CD4-positive, CD25-positive, alpha-beta regulatory T cell (primary cell): ENCODE results near the gene BPHL. TPM values are rescaled to one million over a fixed set of nuclear protein-coding genes. Genes with fewer than 3 reads are reported as not detected.
A peak's percentile ranks its signal among the peaks of the same experiment; 100 is the strongest.

Source experiments
- ATAC-seq, 2 donors: fragments of 150-1000 bp; cut with Tn5 transposase; one replicate each; pipeline ENCODE4 v1.10.0; 2021; ENCODE audit warnings: low read depth in 2 of 2, moderate number of reproducible peaks in 2 of 2, moderate library complexity in 1 of 2
- DNase-seq, 3 donors: peaks; one replicate each; pipeline versions ENCODE4 v3.0.0 to v3.0.0-alpha.2; 2012 to 2022; ENCODE audit warnings: mixed read lengths in 1 of 3
- H3K27ac ChIP-seq: one replicate; pipeline ENCODE4 v1.7.0; 2013; ENCODE audit warnings: mild to moderate bottlenecking, low read length; ENCODE audit not compliant: insufficient read depth, poor library complexity, severe bottlenecking
- H3K27me3 ChIP-seq: one replicate; pipeline ENCODE4 v1.7.0; 2013; ENCODE audit warnings: low read length; ENCODE audit not compliant: control insufficient read depth, insufficient read depth
- H3K36me3 ChIP-seq: one replicate; pipeline ENCODE4 v1.7.0; 2013; ENCODE audit warnings: mild to moderate bottlenecking, low read length, moderate library complexity; ENCODE audit not compliant: control insufficient read depth, insufficient read depth
- H3K4me1 ChIP-seq: 2 replicates; pipeline ENCODE4 v1.7.0; 2013; ENCODE audit warnings: mild to moderate bottlenecking, low read length; ENCODE audit not compliant: insufficient read depth, control insufficient read depth, poor library complexity, severe bottlenecking
- H3K4me3 ChIP-seq: one replicate; pipeline ENCODE4 v1.7.0; 2013; ENCODE audit warnings: low read depth, mild to moderate bottlenecking, low read length, moderate library complexity
- H3K9me3 ChIP-seq, 2 experiments: 1 replicate in 1 of 2; 2 replicates in 1 of 2; pipeline ENCODE4 v1.7.0; 2013; ENCODE audit warnings: low read length in 2 of 2, mild to moderate bottlenecking in 1 of 2, moderate library complexity in 1 of 2; ENCODE audit not compliant: control insufficient read depth in 2 of 2
- H3K27ac Mint-ChIP-seq, 3 donors: one replicate each; pipeline ENCODE4 v1.8.0; 2020 to 2022; ENCODE audit warnings: mild to moderate bottlenecking in 3 of 3, mixed read lengths in 3 of 3, moderate library complexity in 2 of 3
- H3K27me3 Mint-ChIP-seq: one replicate; pipeline ENCODE4 v1.8.0; 2022; ENCODE audit warnings: mild to moderate bottlenecking, mixed read lengths
- H3K36me3 Mint-ChIP-seq: one replicate; pipeline ENCODE4 v1.8.0; 2020; ENCODE audit warnings: mixed read lengths
- H3K4me1 Mint-ChIP-seq, 4 donors: one replicate each; pipeline ENCODE4 v1.8.0; 2020 to 2022; ENCODE audit warnings: mixed read lengths in 4 of 4, mild to moderate bottlenecking in 1 of 4
- H3K4me3 Mint-ChIP-seq, 4 donors: one replicate each; pipeline ENCODE4 v1.8.0; 2020 to 2022; ENCODE audit warnings: mild to moderate bottlenecking in 4 of 4, mixed read lengths in 4 of 4, moderate library complexity in 3 of 4
- H3K9me3 Mint-ChIP-seq, 7 donors: one replicate each; pipeline ENCODE4 v1.8.0; 2020 to 2022; ENCODE audit warnings: mixed read lengths in 7 of 7, mild to moderate bottlenecking in 3 of 7, moderate library complexity in 2 of 7
- polyA plus RNA-seq, 4 donors: library from polyadenylated mRNA; unstranded; fragments of 300-500 nt; fragmentation: Illumina TruSeq; gene quantifications; one replicate each; pipeline ENCODE4 v1.2.3, GENCODE V29; 2021
- total RNA-seq: library from RNA; stranded (reverse); gene quantifications from one replicate; pipeline ENCODE4 v1.2.3, GENCODE V29; 2022

Gene BPHL
- total and polyA plus RNA-seq, 5 donors from 2014 or later = 5.8 to 13.9 (median 7.2) TPM

- Mint-ChIP-seq H3K27ac (no peak overlapping the region), H3K4me3 (no peak overlapping the region), H3K4me1 (peaks cover 16 to 32% (median 24%) of the 10 kb centered on the region in 4 donors), H3K36me3 (peaks cover 67% of the 10 kb centered on the region), H3K27me3 (no peaks in the 10 kb centered on the region), H3K9me3 (no peaks in the 10 kb centered on the region)
- no peak for ATAC-seq
- Histone ChIP-seq H3K27me3 (no peaks in the 10 kb centered on the region), H3K36me3 (peaks cover 78% of the 10 kb centered on the region), H3K4me3 (no peak overlapping the region), H3K27ac (no peak overlapping the region), H3K9me3 (no peaks in the 10 kb centered on the region), H3K4me1 (peaks cover 17% of the 10 kb centered on the region)
- no peak for DNase-seq
Measured at GRCh38 chr6:3079682-3080081, 38.8 kb upstream of the BPHL start.

GRCh38 chr6:3081960-3082359 is 36.6 kb upstream of the BPHL start:
- no peak for ATAC-seq
- Mint-ChIP-seq H3K36me3 (peaks cover 79% of the 10 kb centered on the region), H3K4me3 (no peak overlapping the region), H3K9me3 (no peaks in the 10 kb centered on the region), H3K27me3 (no peaks in the 10 kb centered on the region), H3K27ac (no peak overlapping the region), H3K4me1 (peaks cover 9 to 14% (median 12%) of the 10 kb centered on the region in 4 donors)
- H3K9me3 ChIP-seq = no peaks in the 10 kb centered on the region
- no peak for DNase-seq
- no peak overlapping the region for H3K27ac ChIP-seq
- no peak overlapping the region for H3K4me3 ChIP-seq
- H3K27me3 ChIP-seq = no peaks in the 10 kb centered on the region
- peaks cover 97% of the 10 kb centered on the region for H3K36me3 ChIP-seq
- no peaks in the 10 kb centered on the region for H3K4me1 ChIP-seq

DNA sequence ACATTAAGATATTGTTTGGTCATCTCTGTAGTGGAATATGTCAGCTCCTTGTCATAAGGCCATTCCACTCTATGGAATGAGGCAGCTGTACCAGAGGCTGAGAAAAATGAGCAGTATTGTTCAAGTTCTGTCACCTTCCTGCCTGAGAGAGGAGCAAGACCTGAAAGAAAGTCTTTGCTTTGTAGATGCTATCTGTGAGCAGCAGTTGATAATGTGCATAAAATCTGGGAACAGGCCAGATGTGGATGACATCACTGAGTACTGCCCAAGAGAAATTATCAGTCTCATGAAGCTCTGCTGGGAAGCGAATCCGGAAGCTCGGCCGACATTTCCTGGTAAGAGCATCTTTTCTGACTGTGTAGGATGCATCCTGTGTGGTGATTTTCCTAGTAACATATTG is 33.4 kb upstream of the BPHL start:
- H3K9me3 Mint-ChIP-seq = no peaks in the 10 kb centered on the region
- H3K4me3 ChIP-seq = no peak overlapping the region
- H3K27ac Mint-ChIP-seq = no peak overlapping the region
- peaks cover 91% of the 10 kb centered on the region for H3K36me3 ChIP-seq
- H3K27me3 Mint-ChIP-seq = no peaks in the 10 kb centered on the region
- no peaks in the 10 kb centered on the region for H3K27me3 ChIP-seq
- DNase-seq (no peak), ATAC-seq (no peak)
- no peak overlapping the region for H3K27ac ChIP-seq
- no peaks in the 10 kb centered on the region for H3K4me1 ChIP-seq
- H3K36me3 Mint-ChIP-seq = peaks cover 73% of the 10 kb centered on the region
- H3K4me1 Mint-ChIP-seq = peaks cover 5 to 14% (median 8%) of the 10 kb centered on the region in 4 donors
- H3K9me3 ChIP-seq = no peaks in the 10 kb centered on the region
- H3K4me3 Mint-ChIP-seq = no peak overlapping the region

DNA sequence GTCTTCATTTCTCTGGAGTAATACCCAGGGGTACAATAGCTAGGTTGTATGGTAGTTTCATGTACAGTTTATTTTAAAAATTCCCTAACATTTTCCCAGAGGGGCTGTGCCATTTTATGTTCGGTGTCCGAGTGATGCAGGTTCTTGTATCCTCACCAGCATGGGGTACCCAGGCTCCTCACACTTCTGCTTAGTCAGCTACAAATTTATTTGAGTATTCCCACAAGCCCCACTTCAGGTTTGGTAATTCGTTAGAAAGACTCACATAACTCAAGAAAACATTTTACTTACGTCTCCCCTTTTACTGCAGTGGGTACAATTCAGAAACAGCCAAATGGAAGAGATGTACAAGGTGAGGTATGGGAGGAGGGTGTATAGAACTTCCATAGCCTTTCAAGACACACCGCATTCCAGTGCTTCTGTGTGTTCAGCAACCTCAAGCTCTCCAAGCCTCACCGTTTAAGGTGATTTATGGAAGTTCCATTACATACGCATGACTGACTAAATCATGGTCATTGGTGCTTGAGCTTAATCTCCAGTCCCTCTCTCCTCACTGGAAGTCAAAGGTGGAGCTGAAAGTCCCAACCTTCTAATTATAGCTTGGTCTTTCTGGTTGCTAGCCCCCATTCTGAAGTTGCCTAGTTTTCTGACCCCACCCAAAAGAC is 32.1 kb upstream of the BPHL start:
- no peak for ATAC-seq
- Mint-ChIP-seq H3K27me3 (no peaks in the 10 kb centered on the region), H3K4me3 (no peak overlapping the region), H3K4me1 (peaks cover 5 to 14% (median 8%) of the 10 kb centered on the region in 4 donors), H3K27ac (peak overlapping the region in 1 of 3 donors; percentile 76), H3K9me3 (no peaks in the 10 kb centered on the region), H3K36me3 (peaks cover 67% of the 10 kb centered on the region)
- DNase-seq = no peak
- Histone ChIP-seq H3K9me3 (no peaks in the 10 kb centered on the region), H3K4me3 (no peak overlapping the region), H3K36me3 (peaks cover 83% of the 10 kb centered on the region), H3K27me3 (no peaks in the 10 kb centered on the region), H3K4me1 (no peaks in the 10 kb centered on the region), H3K27ac (no peak overlapping the region)

GRCh38 chr6:3088446-3088845 is 30.1 kb upstream of the BPHL start:
- H3K27me3 ChIP-seq = no peaks in the 10 kb centered on the region
- H3K4me3 ChIP-seq = no peak overlapping the region
- H3K36me3 Mint-ChIP-seq = peaks cover 55% of the 10 kb centered on the region
- H3K9me3 Mint-ChIP-seq = no peaks in the 10 kb centered on the region
- no peaks in the 10 kb centered on the region for H3K4me1 ChIP-seq
- peaks cover 65% of the 10 kb centered on the region for H3K36me3 ChIP-seq
- ATAC-seq (no peak), DNase-seq (no peak)
- no peaks in the 10 kb centered on the region for H3K9me3 ChIP-seq
- H3K27me3 Mint-ChIP-seq = no peaks in the 10 kb centered on the region
- no peak overlapping the region for H3K4me3 Mint-ChIP-seq
- H3K27ac Mint-ChIP-seq = no peak overlapping the region
- H3K27ac ChIP-seq = no peak overlapping the region
- H3K4me1 Mint-ChIP-seq = peaks cover 5 to 14% (median 7%) of the 10 kb centered on the region in 4 donors

DNA sequence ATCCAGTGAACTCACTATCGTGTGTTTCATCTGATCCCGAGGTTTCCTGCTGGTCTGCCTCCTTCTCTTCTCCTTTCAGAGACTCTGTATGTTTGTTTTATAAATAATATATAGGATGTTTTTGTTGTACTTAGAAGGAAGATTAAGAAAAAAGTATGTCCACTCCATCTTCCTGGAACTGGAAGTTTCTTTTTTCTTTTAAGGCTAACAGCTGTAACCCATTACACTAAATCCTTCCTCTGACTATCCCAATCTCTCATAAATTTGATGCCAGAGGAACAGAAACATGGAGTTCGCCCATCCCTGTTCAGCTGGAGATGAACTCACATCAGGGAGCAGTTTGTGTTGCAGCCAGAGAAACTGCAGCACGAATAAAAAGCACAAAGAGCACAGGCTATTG is 29.5 kb upstream of the BPHL start:
- no peaks in the 10 kb centered on the region for H3K9me3 Mint-ChIP-seq
- H3K27me3 Mint-ChIP-seq = no peaks in the 10 kb centered on the region
- no peak overlapping the region for H3K4me3 Mint-ChIP-seq
- peaks cover 3 to 11% (median 7%) of the 10 kb centered on the region in 4 donors for H3K4me1 Mint-ChIP-seq
- H3K9me3 ChIP-seq = no peaks in the 10 kb centered on the region
- H3K27ac Mint-ChIP-seq = peak overlapping the region in 1 of 3 donors; percentile 52
- H3K27ac ChIP-seq = no peak overlapping the region
- no peaks in the 10 kb centered on the region for H3K4me1 ChIP-seq
- no peak for DNase-seq
- no peaks in the 10 kb centered on the region for H3K27me3 ChIP-seq
- H3K4me3 ChIP-seq = no peak overlapping the region
- no peak for ATAC-seq
- peaks cover 60% of the 10 kb centered on the region for H3K36me3 ChIP-seq
- peaks cover 50% of the 10 kb centered on the region for H3K36me3 Mint-ChIP-seq

DNA sequence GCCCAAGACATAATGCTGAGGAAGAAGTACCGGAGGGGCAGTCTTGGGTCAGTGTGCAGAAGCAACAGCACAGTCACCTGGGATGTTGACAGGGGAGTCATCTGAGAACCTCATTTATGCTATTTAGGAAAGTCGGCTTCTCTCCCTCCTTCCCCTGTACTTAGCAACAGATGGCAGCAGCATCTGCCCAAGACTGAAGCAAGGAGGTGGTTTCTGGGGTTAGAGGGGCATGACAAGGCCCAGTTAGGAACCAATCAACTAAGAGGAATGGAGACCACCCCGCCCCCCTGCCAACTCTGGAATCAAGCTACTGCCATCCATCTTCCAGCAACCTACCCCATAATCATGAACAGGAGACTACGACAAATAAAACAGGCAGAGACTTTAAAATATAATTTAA is 28.5 kb upstream of the BPHL start:
- no peaks in the 10 kb centered on the region for H3K27me3 Mint-ChIP-seq
- no peaks in the 10 kb centered on the region for H3K9me3 Mint-ChIP-seq
- Histone ChIP-seq H3K9me3 (no peaks in the 10 kb centered on the region), H3K27ac (no peak overlapping the region), H3K27me3 (no peaks in the 10 kb centered on the region), H3K4me1 (no peaks in the 10 kb centered on the region), H3K4me3 (no peak overlapping the region), H3K36me3 (peaks cover 59% of the 10 kb centered on the region)
- peaks cover 1 to 13% (median 7%) of the 10 kb centered on the region in 4 donors for H3K4me1 Mint-ChIP-seq
- DNase-seq (no peak), ATAC-seq (no peak)
- peaks cover 41% of the 10 kb centered on the region for H3K36me3 Mint-ChIP-seq
- H3K4me3 Mint-ChIP-seq = no peak overlapping the region
- H3K27ac Mint-ChIP-seq = peak overlapping the region in 1 of 3 donors; percentile 76

DNA sequence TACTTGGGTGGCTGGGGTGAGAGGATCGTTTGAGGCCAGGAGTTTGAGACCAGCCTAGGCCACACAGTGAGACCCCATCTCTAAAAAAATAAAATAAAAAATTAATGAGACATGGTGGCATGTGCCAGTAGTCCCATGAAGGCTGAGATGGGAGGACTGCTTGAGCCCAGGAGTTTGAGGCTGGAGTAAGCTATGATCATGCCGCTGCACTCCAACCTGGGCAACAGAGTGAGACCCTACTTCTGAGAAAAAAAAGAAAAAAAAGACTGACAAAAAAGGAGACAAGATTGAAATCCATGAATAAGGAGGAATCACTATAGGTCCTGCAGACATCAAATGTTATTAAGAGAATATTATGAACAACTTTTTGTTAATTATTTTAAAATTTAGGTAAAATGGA is 23.7 kb upstream of the BPHL start:
- Mint-ChIP-seq H3K27ac (peak overlapping the region in 1 of 3 donors; percentile 93), H3K4me1 (peaks cover 0 to 5% (median 3%) of the 10 kb centered on the region in 4 donors), H3K36me3 (peaks cover 12% of the 10 kb centered on the region), H3K4me3 (no peak overlapping the region), H3K27me3 (no peaks in the 10 kb centered on the region), H3K9me3 (no peaks in the 10 kb centered on the region)
- no peaks in the 10 kb centered on the region for H3K4me1 ChIP-seq
- H3K36me3 ChIP-seq = peaks cover 46% of the 10 kb centered on the region
- no peak overlapping the region for H3K27ac ChIP-seq
- no peaks in the 10 kb centered on the region for H3K9me3 ChIP-seq
- H3K4me3 ChIP-seq = no peak overlapping the region
- H3K27me3 ChIP-seq = no peaks in the 10 kb centered on the region
- ATAC-seq = no peak
- no peak for DNase-seq
